Kidney epithelial cell (primary cell): ENCODE measurements around the gene USP17L11. TPM values are rescaled to one million over a fixed set of nuclear protein-coding genes. Genes with fewer than 3 reads are reported as not detected.
"Not testable (repeated sequence)": the region's sequence is repeated elsewhere in the genome, so short reads cannot be mapped to it uniquely, and the experiment has no call there.

Experiments
- DNase-seq: peaks from one replicate; pipeline ENCODE4 v3.0.0-alpha.2; 2010; ENCODE audit warnings: low read depth
- H3K27me3 ChIP-seq: 2 replicates; pipeline ENCODE4 v1.6.0; 2011; ENCODE audit warnings: low read length; ENCODE audit not compliant: control insufficient read depth, insufficient read depth
- H3K36me3 ChIP-seq: 2 replicates; pipeline ENCODE4 v1.5.1; 2011; ENCODE audit warnings: low read length; ENCODE audit not compliant: control insufficient read depth, insufficient read depth
- H3K4me3 ChIP-seq: 2 replicates; pipeline ENCODE4 v1.5.1; 2011; ENCODE audit warnings: low read depth, mild to moderate bottlenecking, control low read depth, low read length
- total RNA-seq: library from RNA; depleted of rRNA; stranded (reverse); fragments of >200 nt; gene quantifications from 2 replicates; pipeline ENCODE4 v1.2.3, GENCODE V29; 2015

USP17L11 gene
- total RNA-seq, 1 donor from 2014 or later: not detected

- not testable (repeated sequence) for H3K36me3 ChIP-seq, DNase-seq, H3K27me3 ChIP-seq, H3K4me3 ChIP-seq
These were observed 47.4 kb downstream of the USP17L11 start, which contains the start of gene USP17L21 for GRCh38 chr4:9262572-9262971. TSS of gene USP17L21 (plus strand) at chr4:9262872. CDS start at chr4:9262872, 0 bp downstream.

Other genes starting within 250 kb of the USP17L11 start
- gene FAM90A26, start 45.0 kb upstream of the USP17L11 start, total RNA-seq: not detected in 2 replicates
- gene USP17L10, start 4.7 kb upstream of the USP17L11 start, total RNA-seq: not detected in 2 replicates
- not detected in 2 replicates for gene USP17L12, start 4.7 kb downstream of the USP17L11 start, total RNA-seq
- gene USP17L13, start 9.5 kb downstream of the USP17L11 start, total RNA-seq: not detected in 2 replicates
- not detected in 2 replicates for gene USP17L15, start 19.0 kb downstream of the USP17L11 start, total RNA-seq
- gene USP17L17, start 28.5 kb downstream of the USP17L11 start, total RNA-seq: not detected in 2 replicates
- gene USP17L18, start 33.2 kb downstream of the USP17L11 start, total RNA-seq: not detected in 2 replicates
- gene USP17L19, start 38.0 kb downstream of the USP17L11 start, total RNA-seq: not detected in 2 replicates
- gene USP17L20, start 42.7 kb downstream of the USP17L11 start, total RNA-seq: not detected in 2 replicates
- not detected in 2 replicates for gene USP17L21, start 47.5 kb downstream of the USP17L11 start, total RNA-seq
- gene USP17L22, start 52.2 kb downstream of the USP17L11 start, total RNA-seq: not detected in 2 replicates
- not detected in 2 replicates for gene USP17L24, start 109.8 kb downstream of the USP17L11 start, total RNA-seq
- gene USP17L25, start 114.5 kb downstream of the USP17L11 start, total RNA-seq: not detected in 2 replicates
- not detected in 2 replicates for gene USP17L26, start 119.3 kb downstream of the USP17L11 start, total RNA-seq
- not detected in 2 replicates for gene USP17L5, start 124.0 kb downstream of the USP17L11 start, total RNA-seq
- gene USP17L27, start 128.7 kb downstream of the USP17L11 start, total RNA-seq: not detected in 2 replicates
- not detected in 2 replicates for gene USP17L28, start 133.5 kb downstream of the USP17L11 start, total RNA-seq
- not detected in 2 replicates for gene USP17L29, start 138.2 kb downstream of the USP17L11 start, total RNA-seq
- not detected in 2 replicates for gene USP17L30, start 147.7 kb downstream of the USP17L11 start, total RNA-seq
- gene DEFB131A, start 229.0 kb downstream of the USP17L11 start, total RNA-seq: not detected in 2 replicates